Hippocampal formation (tissue), 2 donors: ENCODE results near the gene CASTOR1.

Experiments used
- DNase-seq, 2 donors: peaks; one replicate each; lab custom pipeline; 2025; lab: John Stamatoyannopoulos, UW

Gene CASTOR1

GRCh38 chr22:30318799-30319419 is 29.6 kb upstream of the CASTOR1 start:
- DNase-seq = no peak

- no peak for DNase-seq
Observed at GRCh38 chr22:30317778-30318177, 28.5 kb upstream of the CASTOR1 start.

DNA sequence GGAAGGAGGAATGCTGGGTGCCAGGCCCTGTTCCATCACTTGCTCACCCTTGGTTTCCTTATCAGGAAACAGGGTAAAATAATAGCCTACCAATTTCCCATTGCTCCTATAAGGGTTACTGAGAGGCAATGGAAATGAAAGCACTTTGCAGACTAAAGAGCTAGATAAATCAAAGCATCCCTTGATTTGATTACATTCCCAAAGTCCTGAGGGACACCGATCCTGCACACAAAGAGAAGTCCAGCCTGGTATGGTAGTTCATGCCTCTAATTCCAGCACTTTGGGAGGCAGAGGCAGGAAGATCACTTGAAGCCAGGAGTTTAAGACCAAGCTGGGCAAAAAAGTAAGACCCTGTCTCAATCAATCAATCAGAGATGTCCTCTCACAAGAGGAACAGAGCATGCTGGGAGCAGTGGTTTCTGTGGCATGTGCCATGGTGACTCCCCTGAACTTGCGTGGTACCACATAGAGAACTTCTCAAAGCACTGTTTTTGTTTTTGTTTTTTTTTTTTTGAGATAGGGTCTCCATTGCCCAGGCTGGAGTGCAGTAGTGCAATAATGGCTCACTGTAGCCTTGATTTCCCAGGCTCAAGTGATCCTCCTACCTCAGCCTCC is 26.8 kb upstream of the CASTOR1 start:
- DNase-seq = no peak

DNA sequence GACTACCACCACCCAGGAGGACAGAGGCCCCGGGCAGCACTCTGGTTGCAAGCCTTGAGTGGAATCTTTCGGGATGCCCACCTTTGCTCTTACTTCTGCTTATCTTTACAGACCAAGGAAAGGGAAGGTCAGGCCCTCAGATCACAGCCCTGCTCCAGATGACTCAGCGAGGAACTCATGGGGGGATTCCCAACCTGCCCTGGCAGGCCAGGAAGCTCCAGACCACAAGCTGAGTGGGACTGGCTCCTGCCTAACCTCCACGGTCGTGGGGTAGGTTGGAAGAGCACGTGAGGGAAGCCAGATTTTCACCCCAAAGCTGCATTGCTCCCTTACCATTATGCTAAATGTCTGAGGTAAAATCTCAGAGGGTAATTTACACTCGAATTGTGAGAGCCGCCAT is 25.6 kb upstream of the CASTOR1 start:
- no peak for DNase-seq

GRCh38 chr22:30313527-30314363 is 24.4 kb upstream of the CASTOR1 start:
- no peak for DNase-seq

DNA sequence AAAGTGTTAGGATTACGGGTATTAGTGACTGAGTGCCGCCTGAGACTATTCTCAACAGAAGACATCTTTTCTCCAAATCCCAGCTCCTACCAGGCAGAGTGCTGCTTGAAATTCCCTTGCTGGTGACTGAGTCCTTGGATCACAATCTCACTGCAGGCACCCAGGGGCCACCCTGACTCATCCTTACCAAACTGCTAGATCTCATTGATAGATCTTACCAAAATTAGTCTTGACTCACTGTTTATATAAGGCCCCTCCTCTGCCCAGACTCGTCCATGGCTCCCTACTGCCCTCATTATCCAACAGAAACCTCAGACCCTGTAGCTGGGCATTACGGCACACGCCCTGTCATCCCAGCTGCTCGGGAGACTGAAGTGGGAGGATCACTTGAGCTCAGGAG is 22.7 kb upstream of the CASTOR1 start:
- no peak for DNase-seq

DNA sequence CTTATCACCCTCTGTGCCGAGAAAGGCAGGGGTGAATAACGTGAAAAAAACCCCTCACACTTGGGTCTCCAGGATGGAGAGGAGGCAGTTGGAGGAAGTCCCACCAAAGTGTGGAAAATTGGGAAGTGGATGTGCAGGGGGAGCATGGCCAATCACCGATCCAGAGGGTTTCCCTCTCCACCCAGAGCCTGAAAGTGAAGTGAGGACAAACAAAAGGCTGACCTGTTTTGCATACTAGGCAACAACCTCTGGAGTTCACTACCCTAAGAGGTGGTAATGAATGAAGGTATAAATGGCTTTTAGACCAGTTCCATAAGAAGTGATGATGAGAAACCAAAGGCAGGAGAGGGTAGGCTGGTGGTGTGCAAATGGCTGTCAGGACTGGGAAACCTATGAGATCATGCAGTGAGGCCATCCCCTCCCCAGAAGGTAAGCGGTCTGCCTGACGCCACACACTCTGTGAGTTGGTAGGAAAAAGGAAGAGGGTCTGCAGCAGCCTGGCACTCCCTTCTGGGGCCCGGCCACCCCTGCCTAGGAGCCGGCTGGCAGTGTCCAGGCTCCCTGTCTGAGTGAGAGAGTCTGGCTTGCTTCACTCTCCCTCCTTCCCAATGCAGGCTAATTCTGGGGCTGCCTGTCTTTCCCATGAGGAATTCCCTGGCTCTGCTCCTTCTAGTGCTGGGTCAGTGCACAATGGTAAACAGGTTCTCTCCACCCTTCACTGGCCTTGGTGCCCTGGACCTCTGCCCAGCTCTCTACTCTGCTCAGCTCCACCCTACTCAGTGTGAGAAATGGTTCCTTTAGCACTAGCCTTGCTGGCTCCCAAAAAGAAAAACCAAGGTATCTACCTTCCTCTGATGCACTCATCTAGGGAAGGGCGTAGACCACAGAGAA is 21.8 kb upstream of the CASTOR1 start:
- DNase-seq = peak; percentile 17 to 28

DNA sequence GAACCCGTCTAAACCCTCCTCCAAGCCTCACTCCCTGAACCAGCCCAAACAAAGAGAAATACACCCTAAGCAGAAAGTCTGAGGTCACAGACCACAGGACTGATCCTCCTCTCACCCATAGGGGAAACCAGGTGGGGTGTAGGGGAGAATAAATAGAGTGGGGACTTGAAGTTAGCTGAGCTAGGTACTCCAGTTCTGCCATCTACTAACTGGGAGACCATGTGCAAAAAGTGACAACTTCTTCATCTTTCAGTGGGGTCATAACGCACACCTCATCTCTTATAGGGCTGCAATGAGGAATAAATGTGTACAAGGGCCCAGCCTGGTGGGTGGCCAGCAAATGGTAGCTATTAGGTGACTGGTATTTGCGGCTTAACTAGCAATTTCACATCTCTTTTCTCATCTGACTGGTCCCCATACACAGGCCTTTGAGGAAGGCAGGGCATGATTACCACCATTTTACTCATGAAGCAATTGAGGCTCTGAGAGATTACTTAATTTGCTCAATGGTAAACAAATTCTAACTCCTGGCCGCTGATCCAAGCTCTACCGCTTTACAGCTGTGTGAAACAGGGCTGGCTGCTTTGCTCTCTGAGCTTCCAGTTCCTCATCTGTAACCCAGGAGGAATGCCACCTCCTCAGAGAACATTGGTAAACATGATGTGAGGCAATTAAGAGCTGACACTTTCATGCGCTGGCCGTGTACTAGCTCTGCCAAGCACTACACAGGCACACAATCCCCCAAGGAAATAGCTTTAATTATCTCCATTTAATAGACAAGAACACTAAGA is 20.8 kb upstream of the CASTOR1 start:
- no peak for DNase-seq

GRCh38 chr22:30308518-30309230 is 19.4 kb upstream of the CASTOR1 start:
- no peak for DNase-seq

DNA sequence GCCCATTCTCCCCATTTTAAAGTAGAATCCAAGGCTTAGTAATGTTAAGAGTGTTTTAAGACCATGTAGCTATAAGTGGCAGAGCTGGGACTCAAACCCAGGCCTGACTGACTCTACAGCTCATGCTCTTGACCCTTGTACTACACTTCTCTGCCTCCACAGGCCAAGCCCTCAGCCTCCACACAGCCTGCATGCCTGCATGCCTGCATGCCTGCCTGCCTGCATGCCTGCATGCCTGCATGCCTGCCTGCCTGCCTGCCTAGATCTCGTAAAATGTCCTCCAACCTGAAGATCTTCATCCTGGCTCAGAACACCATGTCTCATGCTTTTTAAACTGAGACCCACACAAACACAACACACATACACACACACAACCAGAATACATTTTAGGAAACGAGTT is 18.8 kb upstream of the CASTOR1 start:
- DNase-seq = no peak

GRCh38 chr22:30307041-30307574 is 17.8 kb upstream of the CASTOR1 start:
- DNase-seq = no peak

DNA sequence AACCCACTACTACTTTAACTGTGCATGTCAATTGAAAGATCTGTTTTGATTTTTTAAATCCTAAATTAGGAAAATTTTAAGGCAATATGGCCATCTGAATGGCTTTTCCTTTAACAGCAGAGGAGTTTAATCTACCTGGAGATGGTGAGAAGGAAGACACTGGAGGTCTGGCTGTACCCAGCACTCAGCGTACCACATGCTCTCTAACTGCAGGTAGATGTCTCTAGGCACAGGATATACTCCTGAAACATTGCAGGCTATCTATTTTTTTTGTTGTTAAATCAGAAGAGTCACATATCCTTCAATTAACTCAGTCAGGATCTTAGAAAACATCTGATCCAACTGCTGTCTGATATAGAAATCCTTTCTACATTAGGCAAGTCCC is 17.3 kb upstream of the CASTOR1 start:
- DNase-seq = no peak

DNA sequence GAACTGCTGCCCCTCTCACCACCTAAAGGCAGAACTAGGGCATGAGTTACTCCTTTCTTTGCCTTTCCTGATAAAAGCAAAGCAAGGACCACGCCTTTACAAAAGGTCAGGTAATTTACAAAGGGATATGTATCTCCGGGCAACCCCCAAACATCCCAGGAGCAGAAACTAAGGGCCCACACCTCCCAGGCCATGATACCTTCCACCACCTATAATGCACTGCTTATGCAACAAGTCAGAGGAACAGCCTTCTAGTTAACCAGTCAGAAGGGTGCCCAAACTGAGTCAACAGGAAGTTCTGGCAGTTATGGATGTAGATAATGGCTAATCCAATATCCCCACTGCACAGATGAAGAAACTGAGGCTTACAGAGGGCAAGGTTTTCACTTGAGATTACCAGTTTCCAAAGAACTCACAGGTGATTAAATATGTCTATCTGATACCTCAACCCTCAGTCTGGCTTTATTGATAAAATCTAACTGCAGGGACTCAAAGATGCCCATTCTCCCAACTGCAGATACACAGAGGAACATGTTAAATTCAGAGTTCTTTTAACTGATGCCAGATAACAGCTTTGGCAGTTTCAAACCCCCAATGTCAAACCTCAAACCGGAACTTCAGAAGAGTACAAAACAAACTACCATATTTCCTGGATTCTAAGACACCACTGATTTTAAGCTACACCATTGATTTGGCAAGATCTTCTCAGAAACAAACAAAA is 16.8 kb upstream of the CASTOR1 start:
- no peak for DNase-seq

GRCh38 chr22:30305519-30305905 is 16.2 kb upstream of the CASTOR1 start:
- peak in 1 of 2 donors; percentile 42 for DNase-seq

- DNase-seq = no peak
Observed at GRCh38 chr22:30304495-30305244, 15.4 kb upstream of the CASTOR1 start.

GRCh38 chr22:30302810-30303138 is 13.5 kb upstream of the CASTOR1 start:
- peak in 1 of 2 donors; percentile 34 for DNase-seq

DNA sequence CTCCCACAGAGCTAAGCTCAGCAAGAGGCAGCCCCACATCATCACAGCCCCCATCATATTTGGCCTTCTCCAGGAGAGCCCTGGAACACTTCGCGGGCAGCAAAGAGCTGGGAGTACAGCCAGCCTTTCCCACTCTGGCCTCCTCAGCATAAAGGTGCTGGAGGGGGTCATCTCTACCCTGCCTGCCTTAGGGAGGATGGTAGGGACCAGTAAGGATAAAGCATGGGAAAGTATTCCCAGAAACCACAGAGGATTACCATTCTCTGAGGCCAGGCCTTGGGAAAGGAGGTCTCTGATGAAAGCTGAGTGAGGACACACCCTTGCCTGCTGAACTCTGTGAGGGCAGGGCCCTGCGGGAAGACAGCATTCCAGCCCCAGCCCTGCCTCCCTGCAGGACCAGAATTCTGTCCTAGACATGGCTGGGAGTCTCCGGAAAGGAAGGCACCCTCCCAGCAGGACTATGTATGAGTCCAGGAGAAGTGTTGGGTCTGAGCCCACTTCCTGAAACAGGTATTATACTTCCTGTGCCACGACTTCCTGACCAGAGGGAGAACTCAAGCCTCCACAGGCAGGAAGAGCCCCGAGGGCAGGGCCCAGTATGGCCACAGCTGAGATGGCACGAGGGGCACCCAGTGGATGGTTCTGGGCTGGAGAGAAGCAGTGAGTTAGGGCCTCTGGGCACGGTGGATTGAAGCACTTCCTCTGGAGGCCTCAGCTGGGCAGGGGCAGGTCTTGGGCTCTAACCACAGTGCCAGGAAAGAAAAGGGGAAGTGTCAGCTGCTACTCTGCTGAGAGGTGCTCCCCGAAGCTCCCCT is 12.9 kb upstream of the CASTOR1 start:
- peak in 1 of 2 donors; percentile 43 for DNase-seq

DNA sequence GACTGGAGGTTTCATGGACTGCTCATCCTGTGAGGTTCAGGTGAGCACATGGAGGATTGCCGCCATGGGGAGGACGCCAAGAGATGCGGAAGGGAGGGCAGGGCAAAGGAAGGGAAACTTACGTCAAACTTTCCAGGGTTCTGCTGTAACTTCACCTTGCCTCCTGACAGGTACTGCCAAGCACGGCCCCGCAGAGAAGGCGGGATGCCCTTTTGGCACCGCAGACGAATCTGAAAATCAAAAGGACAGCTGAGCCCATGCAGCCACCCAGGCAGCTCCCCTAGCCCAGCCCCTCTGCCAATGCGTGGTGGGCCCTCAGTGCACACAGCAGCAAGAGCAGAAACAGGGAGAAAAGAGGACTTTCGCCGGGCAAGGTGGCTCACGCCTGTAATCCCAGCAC is 10.0 kb upstream of the CASTOR1 start:
- DNase-seq = no peak
